Calu3 (cell line): ENCODE data around the gene HELZ. TPM values are rescaled to one million over a fixed set of nuclear protein-coding genes. Genes with fewer than 3 reads are reported as not detected.
"Not testable (repeated sequence)": the region's sequence is repeated elsewhere in the genome, so short reads cannot be mapped to it uniquely, and the experiment has no call there.

Experiments
- BruUV-seq: library from RNA; stranded (reverse); fragments of 400-500 nt; replicated peaks from 2 replicates; lab custom pipeline; 2021; lab: Mats Ljungman, UMichigan
- CTCF ChIA-PET: fragments of 300-600 bp; sonication (Branson Sonifier 250); formaldehyde crosslinking; loops from one replicate; lab custom pipeline; 2022; ENCODE audit warnings: antibody characterized with exemption; lab: Charles Lee
- DNase-seq: peaks from one replicate; pipeline ENCODE4 v3.0.0; 2022
- H3K27ac Mint-ChIP-seq: one replicate; pipeline ENCODE4 v1.8.0; 2022; ENCODE audit warnings: mixed read lengths; ENCODE audit not compliant: unreplicated experiment
- H3K27me3 Mint-ChIP-seq: one replicate; pipeline ENCODE4 v1.8.0; 2022; ENCODE audit warnings: mixed read lengths; ENCODE audit not compliant: unreplicated experiment
- H3K36me3 Mint-ChIP-seq: one replicate; pipeline ENCODE4 v1.8.0; 2022; ENCODE audit warnings: mild to moderate bottlenecking, moderate library complexity, mixed read lengths; ENCODE audit not compliant: insufficient read depth, unreplicated experiment
- H3K4me1 Mint-ChIP-seq: one replicate; pipeline ENCODE4 v1.8.0; 2022; ENCODE audit warnings: mild to moderate bottlenecking, low read depth, mixed read lengths; ENCODE audit not compliant: unreplicated experiment
- H3K4me3 Mint-ChIP-seq: one replicate; pipeline ENCODE4 v1.8.0; 2022; ENCODE audit warnings: mild to moderate bottlenecking, low read depth, moderate library complexity, mixed read lengths; ENCODE audit not compliant: unreplicated experiment
- H3K9me3 Mint-ChIP-seq: one replicate; pipeline ENCODE4 v1.8.0; 2022; ENCODE audit warnings: low read depth, mixed read lengths; ENCODE audit not compliant: unreplicated experiment
- intact Hi-C: fragments of 100-400 bp; cut with micrococcal nuclease; formaldehyde crosslinking; loops from one replicate; pipeline ENCODE4 v1.10.0; 2022; ENCODE audit not compliant: unreplicated experiment
- total RNA-seq: library from RNA; stranded (reverse); gene quantifications from 2 replicates; pipeline ENCODE4 v1.2.3, GENCODE V29; 2022
- TF ChIP-seq, protein P1 (sequence below): fragments of 200-600 bp; IDR thresholded peaks from one replicate; pipeline ENCODE4 v1.8.0; 2022; ENCODE audit warnings: antibody characterized with exemption; ENCODE audit not compliant: unreplicated experiment

The HELZ gene
- total RNA-seq, 1 experiment from 2014 or later: 60.8 TPM

DNA sequence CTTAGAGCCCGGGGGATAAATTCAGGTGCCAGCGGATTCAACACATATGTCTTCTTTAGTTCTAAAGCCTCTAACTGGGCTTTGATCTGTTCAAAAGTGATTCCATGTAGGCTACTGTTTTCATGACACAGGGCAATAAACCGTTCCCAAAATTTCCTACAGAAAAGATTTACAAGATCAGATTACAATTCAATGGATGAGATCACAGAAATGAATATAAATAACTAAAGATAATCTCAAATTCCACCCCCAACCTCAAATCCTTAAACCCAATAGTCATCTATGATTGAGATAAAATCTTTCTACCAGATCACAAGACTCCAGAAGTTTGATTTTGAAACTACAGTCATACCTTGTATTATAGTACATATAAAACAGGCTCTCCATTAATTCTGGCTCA is 116.3 kb downstream of the HELZ start:
- intact Hi-C loops: no loop called here
- Mint-ChIP-seq H3K9me3 (no peaks in the 10 kb centered on the region), H3K27ac (no peak overlapping the region), H3K27me3 (no peaks in the 10 kb centered on the region), H3K4me1 (no peaks in the 10 kb centered on the region), H3K36me3 (peaks cover under 1% of the 10 kb centered on the region), H3K4me3 (no peak overlapping the region)
- CTCF ChIA-PET: no interaction called here
- no TSS peak for BruUV-seq
- TF ChIP-seq, protein P1, sequence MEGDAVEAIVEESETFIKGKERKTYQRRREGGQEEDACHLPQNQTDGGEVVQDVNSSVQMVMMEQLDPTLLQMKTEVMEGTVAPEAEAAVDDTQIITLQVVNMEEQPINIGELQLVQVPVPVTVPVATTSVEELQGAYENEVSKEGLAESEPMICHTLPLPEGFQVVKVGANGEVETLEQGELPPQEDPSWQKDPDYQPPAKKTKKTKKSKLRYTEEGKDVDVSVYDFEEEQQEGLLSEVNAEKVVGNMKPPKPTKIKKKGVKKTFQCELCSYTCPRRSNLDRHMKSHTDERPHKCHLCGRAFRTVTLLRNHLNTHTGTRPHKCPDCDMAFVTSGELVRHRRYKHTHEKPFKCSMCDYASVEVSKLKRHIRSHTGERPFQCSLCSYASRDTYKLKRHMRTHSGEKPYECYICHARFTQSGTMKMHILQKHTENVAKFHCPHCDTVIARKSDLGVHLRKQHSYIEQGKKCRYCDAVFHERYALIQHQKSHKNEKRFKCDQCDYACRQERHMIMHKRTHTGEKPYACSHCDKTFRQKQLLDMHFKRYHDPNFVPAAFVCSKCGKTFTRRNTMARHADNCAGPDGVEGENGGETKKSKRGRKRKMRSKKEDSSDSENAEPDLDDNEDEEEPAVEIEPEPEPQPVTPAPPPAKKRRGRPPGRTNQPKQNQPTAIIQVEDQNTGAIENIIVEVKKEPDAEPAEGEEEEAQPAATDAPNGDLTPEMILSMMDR: no peak
- no peak for DNase-seq

DNA sequence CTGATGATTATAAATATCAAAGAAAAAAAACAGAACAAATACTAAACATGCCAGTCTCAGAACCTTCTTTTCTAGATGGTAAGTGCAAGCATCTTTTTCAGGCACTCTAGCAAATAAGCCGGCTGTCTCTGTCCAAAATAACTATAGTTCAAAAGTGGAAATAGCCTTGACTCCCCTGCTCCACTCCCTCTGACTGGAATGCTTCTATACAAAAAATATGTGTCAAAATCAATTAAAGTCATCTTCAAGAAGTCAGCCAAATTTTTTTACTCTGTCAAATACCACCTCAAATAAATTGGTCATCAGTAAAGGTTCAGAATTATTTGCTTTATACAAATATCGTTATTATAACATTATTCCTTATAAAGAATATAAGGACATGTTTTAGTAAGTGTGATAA is 117.1 kb downstream of the HELZ start:
- no peaks in the 10 kb centered on the region for H3K27me3 Mint-ChIP-seq
- peaks cover 4% of the 10 kb centered on the region for H3K36me3 Mint-ChIP-seq
- no peak for DNase-seq
- H3K9me3 Mint-ChIP-seq: no peaks in the 10 kb centered on the region
- no TSS peak for BruUV-seq
- H3K4me3 Mint-ChIP-seq: no peak overlapping the region
- H3K27ac Mint-ChIP-seq: no peak overlapping the region
- no peaks in the 10 kb centered on the region for H3K4me1 Mint-ChIP-seq
- intact Hi-C loops: no loop called here
- TF ChIP-seq, protein P1: no peak
- CTCF ChIA-PET: interaction anchor here (0.9 kb wide), 1 partner anchor 30 kb away, joined by 3 read pairs; no protein-coding TSS in a partner anchor

DNA sequence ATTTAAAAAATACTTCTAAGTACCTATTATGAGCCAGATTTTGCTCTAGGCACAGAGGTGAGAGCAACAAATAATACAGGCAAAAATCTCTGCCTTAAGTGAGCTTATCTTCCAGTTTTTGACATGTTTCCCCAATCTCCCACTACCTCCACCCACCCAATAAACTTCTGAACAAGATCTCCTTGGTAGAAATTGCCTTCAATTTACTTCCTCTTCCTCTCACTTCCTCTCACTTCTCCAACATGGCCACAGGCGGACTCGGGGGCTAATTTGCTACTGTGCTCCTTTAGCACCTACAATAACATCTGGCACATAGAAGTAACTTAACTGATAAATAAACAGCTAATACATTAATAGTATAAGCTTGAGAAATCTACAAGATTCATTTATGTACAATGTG is 118.0 kb downstream of the HELZ start:
- H3K9me3 Mint-ChIP-seq: no peaks in the 10 kb centered on the region
- peaks cover 9% of the 10 kb centered on the region for H3K36me3 Mint-ChIP-seq
- CTCF ChIA-PET: interaction anchor here (0.9 kb wide), 1 partner anchor 31 kb away, joined by 3 read pairs; no protein-coding TSS in a partner anchor
- H3K4me1 Mint-ChIP-seq: no peaks in the 10 kb centered on the region
- intact Hi-C loops: no loop called here
- DNase-seq: no peak
- H3K4me3 Mint-ChIP-seq: no peak overlapping the region
- no peaks in the 10 kb centered on the region for H3K27me3 Mint-ChIP-seq
- H3K27ac Mint-ChIP-seq: no peak overlapping the region
- TF ChIP-seq, protein P1: no peak
- no TSS peak for BruUV-seq

DNA sequence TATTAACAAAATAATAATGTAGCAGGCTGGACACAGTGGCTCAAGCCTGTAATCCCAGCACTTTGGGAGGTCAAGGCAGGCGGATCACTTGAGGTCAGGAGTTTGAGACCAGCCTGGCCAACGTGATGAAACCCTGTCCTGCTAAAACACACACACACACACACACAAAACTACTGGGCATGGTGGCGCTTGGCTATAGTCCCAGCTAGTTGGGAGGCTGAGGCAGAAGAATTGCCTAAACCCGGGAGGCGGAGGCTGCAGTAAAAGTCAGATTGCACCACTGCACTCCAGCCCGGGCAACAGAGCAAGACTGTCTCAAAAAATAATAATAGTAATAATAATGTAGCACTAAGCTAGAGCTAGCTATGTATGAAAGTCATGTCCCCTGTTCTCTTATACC is 118.5 kb downstream of the HELZ start:
- H3K4me3 Mint-ChIP-seq, intact Hi-C loops, BruUV-seq, DNase-seq, H3K4me1 Mint-ChIP-seq, H3K27me3 Mint-ChIP-seq, H3K36me3 Mint-ChIP-seq, H3K27ac Mint-ChIP-seq, H3K9me3 Mint-ChIP-seq, CTCF ChIA-PET: not testable (repeated sequence)

DNA sequence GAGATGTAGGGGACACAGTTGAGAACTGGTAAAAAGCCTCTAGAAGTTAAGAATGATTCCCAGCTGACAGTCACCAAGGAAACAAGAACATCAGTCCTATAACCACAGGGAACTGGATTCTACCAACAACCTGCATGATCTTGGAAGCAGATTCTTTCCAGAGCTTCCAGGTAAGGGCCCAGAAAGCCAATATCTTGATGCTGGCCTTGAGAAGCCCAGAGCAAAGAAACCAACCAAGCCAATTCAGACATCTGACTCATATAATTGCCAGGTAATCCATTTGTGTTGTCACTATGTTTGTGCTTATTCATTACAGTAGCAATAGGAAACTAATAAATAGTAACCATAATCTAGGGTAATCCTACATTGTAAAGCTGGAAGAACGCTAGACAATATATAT is 119.1 kb downstream of the HELZ start:
- no peak for DNase-seq
- TF ChIP-seq, protein P1: no peak
- Mint-ChIP-seq H3K27me3 (no peaks in the 10 kb centered on the region), H3K9me3 (no peaks in the 10 kb centered on the region), H3K27ac (no peak overlapping the region), H3K4me1 (no peaks in the 10 kb centered on the region), H3K36me3 (peaks cover 10% of the 10 kb centered on the region), H3K4me3 (no peak overlapping the region)
- BruUV-seq: no TSS peak
- CTCF ChIA-PET: no interaction called here
- intact Hi-C loops: no loop called here
